ENCODE measurements around the gene PHRF1. TPM values are rescaled to one million over a fixed set of nuclear protein-coding genes. Genes with fewer than 3 reads are reported as not detected.
A peak's percentile ranks its signal among the peaks of the same experiment; 100 is the strongest.

PHRF1 gene
- total RNA-seq, 2 experiments from 2014 or later, result 60.2 to 62.0 TPM

DNA sequence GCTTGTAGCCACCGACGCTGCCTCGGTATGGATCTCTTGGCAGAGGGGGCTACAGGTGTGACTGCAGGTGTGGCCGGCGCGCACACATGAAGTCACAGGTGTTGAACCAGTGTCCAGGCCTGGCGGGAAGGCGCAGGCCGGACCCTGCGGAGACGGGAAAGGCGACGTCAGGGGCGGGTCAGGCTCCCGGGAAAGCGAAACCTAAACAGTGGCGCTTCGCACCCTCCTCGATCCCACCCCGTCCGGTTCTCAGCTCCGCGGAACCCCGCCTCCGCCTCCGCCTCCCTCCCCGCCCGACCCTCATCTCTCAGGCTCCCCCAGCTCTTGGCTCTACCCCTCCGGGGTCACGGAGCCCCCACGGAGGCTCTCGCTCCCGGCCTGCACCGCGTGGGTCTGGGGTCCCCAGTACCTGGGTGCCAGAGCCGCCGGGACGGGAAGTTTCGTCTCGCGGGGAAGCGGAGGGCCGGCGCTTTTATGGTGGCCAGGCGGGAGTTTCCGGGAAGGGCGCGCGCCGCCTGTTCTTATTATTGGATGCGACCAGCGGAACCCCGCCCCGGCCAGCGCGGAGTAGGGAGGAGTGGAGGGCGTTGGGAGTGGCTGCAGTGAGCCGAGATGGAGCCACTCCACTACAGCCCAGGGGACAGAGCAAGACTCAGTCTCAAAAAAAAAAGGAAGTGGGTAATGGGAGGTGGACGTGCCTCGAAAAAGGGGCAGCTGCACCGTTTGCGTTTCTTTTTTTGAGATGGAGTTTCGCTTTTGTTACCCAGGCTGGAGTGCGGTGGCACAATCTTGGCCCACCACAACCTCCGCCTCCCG is 39.4 kb downstream of the PHRF1 start, which contains the start of gene IRF7:
TSS of gene IRF7 (minus strand) at position 447 of the 816 bp plus-strand sequence. CDS start 586 bp downstream, outside the sequence.
- CTCF ChIA-PET, result interaction anchor here (1.1 to 1.5 kb wide), 3 partner anchors 61 to 108 kb away, joined by 3 to 9 read pairs (median 5); no protein-coding TSS in a partner anchor
- peaks cover 18% of the 10 kb centered on the region for H3K4me1 Mint-ChIP-seq
- no peaks in the 10 kb centered on the region for H3K9me3 Mint-ChIP-seq (ENCODE audit: low read depth)
- H3K4me3 Mint-ChIP-seq, result peak within 1 kb of the TSS; percentile 98
- H3K27ac Mint-ChIP-seq, result peak within 1 kb of the TSS; percentile 99
- DNase-seq (peak; percentile 96), ATAC-seq (peak; percentile 83)
- H3K36me3 Mint-ChIP-seq, result peaks cover 35% of the 10 kb centered on the region
- H3K27me3 Mint-ChIP-seq, result no peaks in the 10 kb centered on the region

DNA sequence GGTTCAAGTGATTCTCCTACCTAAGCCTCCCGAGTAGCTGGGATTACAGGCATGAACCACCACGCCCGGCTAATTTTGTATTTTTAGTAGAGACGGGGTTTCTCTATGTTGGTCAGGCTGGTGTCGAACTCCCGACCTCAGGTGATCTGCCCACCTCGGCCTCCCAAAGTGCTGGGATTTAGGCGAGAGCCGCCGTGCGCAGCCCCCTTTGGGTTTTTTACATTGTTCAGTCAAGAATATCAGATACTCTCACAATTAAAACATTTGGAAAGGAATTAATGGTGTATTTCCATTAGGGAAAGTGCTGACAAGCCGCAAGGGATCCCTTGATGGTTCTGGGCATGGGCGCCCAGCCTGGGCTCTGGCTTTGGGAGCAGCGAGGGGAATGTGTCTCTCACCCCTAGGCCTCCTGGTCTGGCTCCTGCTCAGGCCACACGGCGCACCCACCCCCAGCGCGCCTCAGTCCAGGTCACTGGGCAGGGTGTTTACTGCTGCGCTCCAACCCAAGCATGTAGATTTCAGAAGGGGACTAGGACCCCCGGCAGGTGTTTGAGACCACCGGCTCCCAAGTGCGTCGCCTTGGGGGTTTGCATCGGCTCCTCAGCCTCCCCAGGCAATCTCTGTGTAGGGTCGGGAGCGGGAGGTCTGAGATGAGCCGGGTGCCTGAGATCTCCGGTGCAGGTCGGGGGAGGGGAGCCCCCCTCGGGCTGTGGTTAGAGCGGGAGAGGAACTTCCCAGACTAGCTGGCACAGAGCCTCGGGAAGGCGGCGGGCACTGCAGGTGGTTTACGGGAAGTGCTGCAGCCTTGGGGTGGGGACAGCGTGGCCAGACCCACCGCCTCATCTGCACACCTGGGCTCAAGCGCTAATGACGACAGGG is 40.3 kb downstream of the PHRF1 start:
- peaks cover 27% of the 10 kb centered on the region for H3K36me3 Mint-ChIP-seq
- H3K4me1 Mint-ChIP-seq, result peaks cover 16% of the 10 kb centered on the region
- CTCF ChIA-PET, result interaction anchor here (1.1 to 1.5 kb wide), 3 partner anchors 62 to 107 kb away, joined by 3 to 9 read pairs (median 5); no protein-coding TSS in a partner anchor
- H3K27me3 Mint-ChIP-seq, result no peaks in the 10 kb centered on the region
- H3K27ac Mint-ChIP-seq, result peak overlapping the region; percentile 99
- DNase-seq (no peak), ATAC-seq (no peak)
- H3K4me3 Mint-ChIP-seq, result peak overlapping the region; percentile 98
- no peaks in the 10 kb centered on the region for H3K9me3 Mint-ChIP-seq (ENCODE audit: low read depth)

DNA sequence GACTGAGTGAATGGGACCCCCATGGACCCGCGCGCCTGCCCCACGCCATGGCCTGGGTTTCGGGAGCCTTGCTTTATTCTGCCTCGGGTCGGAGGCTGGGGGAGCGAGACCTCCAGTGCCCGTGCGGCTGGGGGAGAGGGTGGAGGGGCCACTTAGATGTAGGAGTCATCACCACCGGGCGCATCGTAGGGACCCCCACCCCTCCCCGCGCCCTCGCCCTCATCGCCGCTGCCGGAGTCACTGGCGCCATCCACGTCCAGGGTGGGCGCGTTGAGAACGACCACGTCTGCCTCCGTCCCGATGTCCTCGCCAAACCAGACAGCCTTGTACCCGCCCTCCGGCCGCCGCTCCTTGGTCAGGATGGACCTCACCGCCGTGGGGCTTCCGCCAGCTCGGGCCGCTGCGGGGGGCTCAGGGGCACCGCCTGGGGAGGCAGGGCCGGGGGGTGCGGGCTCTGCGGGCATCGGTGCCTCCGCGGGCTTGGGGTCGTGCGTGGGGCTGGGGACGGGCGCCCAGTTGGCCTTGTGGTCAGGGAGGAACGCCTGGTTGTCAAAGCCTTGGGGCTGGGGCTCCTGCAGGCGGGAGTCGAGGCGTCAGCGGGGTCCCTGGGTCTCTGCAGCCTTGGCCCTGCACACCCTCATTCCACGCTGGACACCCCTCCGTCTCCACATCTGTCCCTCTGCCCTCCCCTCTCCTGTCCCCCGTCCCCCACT is 41.1 kb downstream of the PHRF1 start:
- H3K4me1 Mint-ChIP-seq, result peaks cover 14% of the 10 kb centered on the region
- peaks cover 21% of the 10 kb centered on the region for H3K36me3 Mint-ChIP-seq
- ATAC-seq, result no peak
- no peaks in the 10 kb centered on the region for H3K9me3 Mint-ChIP-seq (ENCODE audit: low read depth)
- CTCF ChIA-PET, result no interaction called here
- H3K27me3 Mint-ChIP-seq, result no peaks in the 10 kb centered on the region
- DNase-seq, result no peak
- H3K27ac Mint-ChIP-seq, result peak overlapping the region; percentile 99
- no peak overlapping the region for H3K4me3 Mint-ChIP-seq

DNA sequence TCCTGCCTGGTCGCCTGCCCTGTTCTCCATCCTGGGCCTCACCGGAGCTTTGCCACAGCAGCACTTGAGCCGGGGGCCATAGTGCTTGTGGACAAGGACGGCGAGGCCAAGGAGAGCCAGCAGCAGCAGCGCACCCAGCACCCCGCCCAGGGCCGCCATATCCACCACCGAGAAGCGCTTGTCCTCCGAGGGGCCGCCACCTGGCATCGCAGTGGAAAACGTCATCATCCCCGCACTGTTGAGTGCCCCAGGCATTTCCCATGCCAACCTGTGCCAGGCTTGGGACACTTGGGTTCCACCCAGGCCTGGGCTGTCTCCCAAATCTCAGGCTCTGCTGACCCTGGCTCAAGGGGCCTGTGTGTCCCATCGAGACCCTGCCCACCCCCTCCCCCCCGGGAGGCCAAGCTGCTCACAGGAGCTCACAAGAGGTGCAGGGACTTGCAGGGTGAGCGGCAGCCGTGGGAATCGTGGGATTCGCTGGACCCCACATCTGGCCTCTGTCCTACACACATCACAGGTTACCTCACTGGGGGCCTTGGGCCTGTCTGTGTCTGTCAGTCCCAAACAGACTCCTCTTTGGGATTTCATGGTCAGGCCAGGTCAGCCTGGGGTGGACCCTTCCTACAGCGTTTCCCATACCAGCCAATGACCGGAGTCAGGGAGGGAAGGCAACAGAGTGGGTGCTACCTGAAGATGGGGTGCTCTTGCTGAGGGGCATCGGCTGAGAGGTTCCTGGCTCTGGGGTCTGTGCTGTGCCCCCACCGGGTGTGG is 41.8 kb downstream of the PHRF1 start:
- Mint-ChIP-seq H3K9me3 (ENCODE audit: low read depth) (no peaks in the 10 kb centered on the region), H3K4me3 (no peak overlapping the region), H3K4me1 (peaks cover 11% of the 10 kb centered on the region), H3K36me3 (peaks cover 19% of the 10 kb centered on the region), H3K27me3 (no peaks in the 10 kb centered on the region), H3K27ac (no peak overlapping the region)
- no peak for ATAC-seq
- no peak for DNase-seq
- CTCF ChIA-PET, result no interaction called here

DNA sequence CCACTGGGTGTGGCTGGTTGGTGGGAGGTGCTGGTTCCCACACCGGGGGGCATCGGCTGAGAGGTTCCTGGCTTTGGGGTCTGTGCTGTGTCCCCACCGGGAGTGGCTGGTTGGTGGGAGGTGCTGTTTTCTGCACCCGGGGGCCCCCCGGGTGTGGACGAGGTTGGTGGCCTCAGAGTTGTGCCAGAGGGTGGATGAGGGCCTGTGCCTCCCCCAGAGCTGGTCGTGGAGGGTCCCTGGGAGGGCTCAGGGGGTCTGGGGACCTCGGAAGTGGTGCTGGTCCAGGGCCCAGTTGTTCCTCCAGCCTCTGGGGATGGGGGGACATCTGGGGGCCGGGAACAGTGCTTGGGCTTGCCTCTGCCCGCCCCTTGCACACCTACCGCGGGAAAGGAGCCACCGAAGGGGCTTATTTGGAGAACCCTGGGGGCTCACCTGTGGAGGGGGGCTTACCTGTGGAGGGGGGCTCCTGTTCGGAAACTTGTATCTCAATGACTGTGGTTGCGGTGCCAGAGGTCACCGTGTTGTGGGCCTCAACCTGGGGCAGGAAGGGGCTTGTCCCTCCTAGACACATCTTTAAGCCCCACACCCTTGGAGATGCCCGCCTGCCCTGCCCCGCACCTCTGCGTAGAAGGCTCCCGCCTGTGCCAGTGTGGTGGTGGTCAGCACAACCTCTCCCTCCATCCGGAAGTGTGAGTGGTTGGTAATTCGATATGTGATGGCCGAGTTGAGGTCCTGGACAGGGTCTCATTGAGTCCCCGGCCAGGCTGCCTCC is 42.8 kb downstream of the PHRF1 start:
- ATAC-seq (no peak), DNase-seq (no peak)
- CTCF ChIA-PET, result no interaction called here
- Mint-ChIP-seq H3K27me3 (no peaks in the 10 kb centered on the region), H3K4me1 (peaks cover 9% of the 10 kb centered on the region), H3K4me3 (no peak overlapping the region), H3K9me3 (ENCODE audit: low read depth) (no peaks in the 10 kb centered on the region), H3K27ac (no peak overlapping the region), H3K36me3 (peaks cover 12% of the 10 kb centered on the region)

GRCh38 chr11:619628-620050 is 43.4 kb downstream of the PHRF1 start:
- ATAC-seq (no peak), DNase-seq (no peak)
- Mint-ChIP-seq H3K4me1 (peaks cover 5% of the 10 kb centered on the region), H3K4me3 (no peak overlapping the region), H3K27ac (no peak overlapping the region), H3K9me3 (ENCODE audit: low read depth) (no peaks in the 10 kb centered on the region), H3K27me3 (no peaks in the 10 kb centered on the region), H3K36me3 (peaks cover 6% of the 10 kb centered on the region)
- CTCF ChIA-PET, result no interaction called here

- Mint-ChIP-seq H3K27ac (no peak overlapping the region), H3K36me3 (peaks cover 3% of the 10 kb centered on the region)
These were observed 43.9 kb downstream of the PHRF1 start for GRCh38 chr11:620201-620600.

GRCh38 chr11:620935-621814 is 44.9 kb downstream of the PHRF1 start:
- H3K27ac Mint-ChIP-seq, result no peak overlapping the region
- H3K4me1 Mint-ChIP-seq, result peaks cover 3% of the 10 kb centered on the region
- CTCF ChIA-PET, result no interaction called here
- H3K27me3 Mint-ChIP-seq, result peaks cover 3% of the 10 kb centered on the region
- ATAC-seq (no peak), DNase-seq (no peak)
- H3K9me3 Mint-ChIP-seq (ENCODE audit: low read depth), result no peaks in the 10 kb centered on the region
- H3K36me3 Mint-ChIP-seq, result no peaks in the 10 kb centered on the region
- H3K4me3 Mint-ChIP-seq, result no peak overlapping the region

More at GRCh38 chr11:620201-620600, 43.9 kb downstream of the PHRF1 start:
- DNase-seq, result no peak
- no peak for ATAC-seq
- Mint-ChIP-seq H3K9me3 (ENCODE audit: low read depth) (no peaks in the 10 kb centered on the region), H3K4me1 (peaks cover 5% of the 10 kb centered on the region), H3K4me3 (no peak overlapping the region), H3K27me3 (no peaks in the 10 kb centered on the region)
- CTCF ChIA-PET, result no interaction called here

- no peak overlapping the region for H3K4me3 Mint-ChIP-seq
- no peak for DNase-seq
These were observed 45.6 kb downstream of the PHRF1 start for GRCh38 chr11:621838-622237.

GRCh38 chr11:623349-623869 is 47.1 kb downstream of the PHRF1 start:
- CTCF ChIA-PET, result no interaction called here
- no peak for DNase-seq
- Mint-ChIP-seq H3K27ac (no peak overlapping the region), H3K4me1 (peaks cover 8% of the 10 kb centered on the region), H3K27me3 (peaks cover 16% of the 10 kb centered on the region), H3K36me3 (peaks cover 3% of the 10 kb centered on the region), H3K9me3 (ENCODE audit: low read depth) (no peaks in the 10 kb centered on the region), H3K4me3 (no peak overlapping the region)
- no peak for ATAC-seq

More at GRCh38 chr11:621838-622237, 45.6 kb downstream of the PHRF1 start:
- Mint-ChIP-seq H3K27ac (no peak overlapping the region), H3K9me3 (ENCODE audit: low read depth) (no peaks in the 10 kb centered on the region), H3K4me1 (no peaks in the 10 kb centered on the region), H3K36me3 (no peaks in the 10 kb centered on the region), H3K27me3 (peaks cover 5% of the 10 kb centered on the region)
- ATAC-seq, result no peak
- CTCF ChIA-PET, result no interaction called here

DNA sequence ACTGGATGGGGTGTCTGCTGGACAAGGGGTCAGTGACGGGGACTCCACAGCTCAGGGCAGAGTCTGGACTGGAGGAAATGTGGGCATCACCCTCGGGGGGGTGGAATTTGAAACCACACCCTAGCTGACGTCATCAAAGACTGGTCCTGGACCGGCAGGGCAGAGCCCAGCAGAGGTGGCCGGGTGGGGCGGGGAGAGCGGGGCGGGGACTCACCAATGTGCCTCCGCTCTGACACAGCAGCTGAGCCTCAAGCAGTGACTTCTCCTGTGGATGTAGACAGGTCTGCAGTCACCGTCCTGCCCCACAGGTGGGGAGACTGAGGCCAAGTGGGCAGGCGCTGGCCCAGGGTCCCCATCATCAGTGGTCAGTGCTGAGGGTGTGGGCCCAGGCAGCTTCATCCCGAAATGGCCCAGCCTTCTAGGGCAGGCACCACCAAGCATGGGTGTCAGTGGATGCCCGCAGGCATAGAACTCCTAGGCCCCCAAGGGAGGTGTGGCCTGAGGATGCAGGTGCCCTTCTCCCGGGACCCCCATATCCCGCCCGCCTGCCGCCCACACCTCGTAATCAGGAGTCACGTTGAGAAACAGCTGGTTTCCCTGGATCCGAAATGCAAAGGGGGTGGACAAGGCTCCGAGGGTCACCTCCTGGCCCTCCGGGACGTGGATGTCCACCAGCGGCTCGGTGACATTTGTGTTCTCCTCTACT is 47.9 kb downstream of the PHRF1 start:
- Mint-ChIP-seq H3K27ac (no peak overlapping the region), H3K4me3 (no peak overlapping the region), H3K4me1 (peaks cover 14% of the 10 kb centered on the region), H3K27me3 (peaks cover 22% of the 10 kb centered on the region), H3K36me3 (peaks cover 4% of the 10 kb centered on the region), H3K9me3 (ENCODE audit: low read depth) (no peaks in the 10 kb centered on the region)
- DNase-seq, result no peak
- CTCF ChIA-PET, result no interaction called here
- no peak for ATAC-seq

Data from activated CD8-positive, alpha-beta memory T cell treated with anti-CD3 and anti-CD28 coated beads, Interleukin-2, amount 10 ng/mL, durations not matched to agents 7 days and 5 days (primary cell).